Type B pancreatic cell (in vitro differentiated cells): ENCODE results near the gene LDLRAD3. TPM values are rescaled to one million over a fixed set of nuclear protein-coding genes. Genes with fewer than 3 reads are reported as not detected.

ENCODE experiments used
- DNase-seq: peaks from one replicate; pipeline ENCODE4 v3.0.0; 2021; ENCODE audit warnings: mixed read lengths; ENCODE audit not compliant: unreplicated experiment; ENCODE audit errors: extremely low spot score
- H3K27ac Mint-ChIP-seq: 2 replicates; pipeline ENCODE4 v1.8.0; 2021; ENCODE audit warnings: mild to moderate bottlenecking, mixed read lengths
- H3K27me3 Mint-ChIP-seq: 2 replicates; pipeline ENCODE4 v1.8.0; 2021; ENCODE audit warnings: mixed read lengths
- H3K36me3 Mint-ChIP-seq: 2 replicates; pipeline ENCODE4 v1.8.0; 2021; ENCODE audit warnings: mixed read lengths
- H3K4me1 Mint-ChIP-seq: one replicate; pipeline ENCODE4 v1.8.0; 2021; ENCODE audit warnings: mixed read lengths; ENCODE audit not compliant: unreplicated experiment
- H3K4me3 Mint-ChIP-seq: 2 replicates; pipeline ENCODE4 v1.8.0; 2021; ENCODE audit warnings: mild to moderate bottlenecking, mixed read lengths
- H3K9me3 Mint-ChIP-seq: 2 replicates; pipeline ENCODE4 v1.8.0; 2021; ENCODE audit warnings: mixed read lengths
- CTCF ChIP-seq: fragments of 200-600 bp; sonication (generic); conservative IDR thresholded peaks from 2 replicates; pipeline ENCODE4 v1.5.0; 2021; ENCODE audit warnings: antibody characterized with exemption, mild to moderate bottlenecking
- total RNA-seq: library from RNA; stranded (reverse); gene quantifications from 2 replicates; pipeline ENCODE4 v1.2.1, GENCODE V29; 2021; ENCODE audit warnings: low replicate concordance

The LDLRAD3 gene
- total RNA-seq, 1 donor from 2014 or later, result 20.7 TPM

DNA sequence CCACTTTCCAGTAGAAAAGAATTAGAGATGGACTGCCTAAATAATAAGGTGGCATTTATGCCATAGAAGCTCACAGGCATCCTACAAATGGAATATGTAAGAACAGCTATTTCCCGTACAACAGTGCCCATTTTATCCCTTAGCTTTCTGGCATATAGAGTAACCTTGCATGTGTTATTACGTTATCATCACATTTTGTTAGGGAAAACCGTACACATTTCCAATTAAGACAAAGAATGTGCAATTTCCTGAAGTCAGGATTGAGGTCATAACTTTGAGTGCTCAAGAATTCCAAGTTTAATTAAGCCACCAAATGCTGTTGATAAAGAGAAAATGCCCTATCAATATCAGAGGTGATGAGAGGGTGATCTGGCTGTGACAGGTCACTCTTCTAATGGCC, 58.9 kb downstream of the LDLRAD3 start:
- no peak for DNase-seq
- peaks cover 31% of the 10 kb centered on the region for H3K4me1 Mint-ChIP-seq
- H3K27ac Mint-ChIP-seq, result no peak overlapping the region
- peaks cover 13% of the 10 kb centered on the region for H3K36me3 Mint-ChIP-seq
- TF ChIP-seq CTCF, result no peak
- no peak overlapping the region for H3K4me3 Mint-ChIP-seq
- peaks cover 11% of the 10 kb centered on the region for H3K9me3 Mint-ChIP-seq
- H3K27me3 Mint-ChIP-seq, result no peaks in the 10 kb centered on the region

DNA sequence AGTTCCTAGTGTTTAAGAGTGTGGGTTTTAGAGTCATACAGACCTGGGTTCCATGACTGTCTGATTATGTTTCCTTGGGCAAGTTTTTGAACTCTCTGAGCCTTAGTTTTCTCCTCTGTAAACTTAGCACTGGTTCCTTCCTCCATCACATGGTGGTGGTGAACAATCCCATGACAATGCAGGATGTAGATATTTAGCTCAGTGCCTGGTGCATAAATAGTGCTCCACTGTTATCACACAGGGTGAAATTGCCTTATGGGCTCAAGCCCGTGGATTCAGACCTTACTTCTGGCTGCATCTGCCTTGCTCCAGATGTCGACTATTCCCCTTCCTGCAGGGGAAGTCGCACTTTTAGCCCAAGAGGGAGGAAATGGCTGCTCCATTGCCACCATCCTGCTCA, 62.7 kb downstream of the LDLRAD3 start:
- Mint-ChIP-seq H3K4me3 (no peak overlapping the region), H3K9me3 (peaks cover 11% of the 10 kb centered on the region), H3K27ac (no peak overlapping the region), H3K4me1 (peaks cover 30% of the 10 kb centered on the region), H3K27me3 (no peaks in the 10 kb centered on the region), H3K36me3 (peaks cover 13% of the 10 kb centered on the region)
- no peak for DNase-seq
- TF ChIP-seq CTCF, result no peak

DNA sequence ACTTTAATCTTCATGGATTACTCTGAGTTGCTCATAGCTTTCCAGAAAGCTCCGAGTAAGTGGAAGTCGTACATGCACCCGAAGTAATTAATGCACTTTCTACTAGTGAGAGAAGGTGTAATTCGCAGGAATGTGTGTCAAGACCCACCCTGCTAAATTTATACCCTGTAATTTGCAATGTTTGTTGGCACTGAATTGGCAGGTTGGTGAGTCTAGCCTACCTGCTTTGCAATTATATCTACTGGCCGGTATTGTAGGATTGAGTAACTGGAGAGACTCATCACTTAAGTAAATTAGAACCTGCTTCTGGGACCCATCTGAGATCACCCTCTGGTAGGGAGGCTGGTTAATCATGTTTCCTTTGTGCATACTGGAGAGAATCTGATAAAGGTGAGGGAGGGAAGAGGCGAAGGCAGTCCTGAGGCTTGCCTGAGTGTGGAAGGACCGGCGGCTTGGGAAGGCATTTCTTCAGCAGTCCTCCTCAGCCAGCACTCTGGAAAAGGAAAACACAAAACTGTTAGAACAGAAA, 63.3 kb downstream of the LDLRAD3 start:
- Mint-ChIP-seq H3K9me3 (peaks cover 11% of the 10 kb centered on the region), H3K27ac (no peak overlapping the region), H3K4me3 (no peak overlapping the region), H3K4me1 (peaks cover 29% of the 10 kb centered on the region), H3K27me3 (no peaks in the 10 kb centered on the region), H3K36me3 (peaks cover 13% of the 10 kb centered on the region)
- no peak for TF ChIP-seq CTCF
- no peak for DNase-seq

DNA sequence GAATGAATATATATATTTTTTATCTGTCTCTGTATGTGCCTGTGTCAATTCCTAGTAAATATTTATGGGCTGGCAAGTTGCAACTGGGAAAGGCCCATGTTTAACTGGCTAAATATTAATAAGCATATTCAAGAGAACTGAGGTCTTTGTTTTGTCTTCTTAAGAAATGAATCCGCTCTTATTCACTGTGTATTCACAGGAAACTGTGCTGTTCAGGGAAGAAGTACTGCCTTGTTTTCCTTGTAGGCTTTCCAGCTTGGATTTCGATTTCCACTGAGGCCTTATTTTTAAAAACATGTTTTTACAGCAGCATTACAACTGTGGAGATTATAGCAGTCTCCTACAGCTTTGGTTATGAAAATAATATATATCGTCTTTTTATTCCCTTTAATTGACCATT, 64.7 kb downstream of the LDLRAD3 start:
- Mint-ChIP-seq H3K4me1 (peaks cover 31% of the 10 kb centered on the region), H3K27me3 (no peaks in the 10 kb centered on the region), H3K36me3 (peaks cover 11% of the 10 kb centered on the region), H3K9me3 (peaks cover 9% of the 10 kb centered on the region), H3K27ac (no peak overlapping the region), H3K4me3 (no peak overlapping the region)
- TF ChIP-seq CTCF, result no peak
- DNase-seq, result no peak

DNA sequence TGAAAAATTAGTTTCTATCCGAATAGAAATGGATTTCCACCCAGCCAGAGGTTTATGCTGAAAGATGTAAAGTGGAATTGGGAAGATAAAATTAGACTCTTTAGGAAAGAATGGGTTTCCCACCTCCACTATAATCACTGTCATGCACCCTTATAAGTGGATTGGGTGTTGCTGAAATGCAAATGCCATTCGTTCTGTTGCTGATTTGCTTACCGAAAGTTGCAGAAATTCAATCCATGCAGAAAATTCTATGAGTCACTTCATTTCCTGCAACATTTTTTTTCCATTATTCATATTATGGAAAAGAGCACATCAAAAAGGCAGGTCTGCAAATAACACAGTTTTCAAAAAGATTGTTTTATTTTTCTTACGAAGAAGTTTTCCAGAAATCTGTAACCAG, 65.6 kb downstream of the LDLRAD3 start:
- Mint-ChIP-seq H3K27ac (no peak overlapping the region), H3K36me3 (peaks cover 10% of the 10 kb centered on the region), H3K4me3 (no peak overlapping the region), H3K9me3 (peaks cover 7% of the 10 kb centered on the region), H3K4me1 (peaks cover 37% of the 10 kb centered on the region), H3K27me3 (peaks cover 3% of the 10 kb centered on the region)
- no peak for TF ChIP-seq CTCF
- no peak for DNase-seq
